Natural killer cell treated with Interleukin-12 subunit alpha and Interleukin-12 subunit beta and Interleukin-15 and Interleukin-18, amount 100 ng/mL, for 72 hours (primary cell): ENCODE measurements around the gene SUPT16H. TPM values are rescaled to one million over a fixed set of nuclear protein-coding genes. Genes with fewer than 3 reads are reported as not detected.
"Not testable (repeated sequence)": the region's sequence is repeated elsewhere in the genome, so short reads cannot be mapped to it uniquely, and the experiment has no call there.

Source experiments
- ATAC-seq, 2 donors: fragments of 150-1000 bp; cut with Tn5 transposase in 1 of 2; sonication (Bioruptor Pico), chemical (Tn5 transposase) in 1 of 2; 2 replicates each; pipeline ENCODE4 v1.10.0; 2021
- DNase-seq: peaks from one replicate; pipeline ENCODE4 v3.0.0; 2022; ENCODE audit warnings: low spot score
- H3K27ac Mint-ChIP-seq, 2 donors: 1 replicate in 1 of 2; 2 replicates in 1 of 2; pipeline ENCODE4 v1.8.0; 2022; ENCODE audit warnings: mixed read lengths in 2 of 2, mild to moderate bottlenecking in 1 of 2, moderate library complexity in 1 of 2
- H3K27me3 Mint-ChIP-seq, 2 donors: 1 replicate in 1 of 2; 2 replicates in 1 of 2; pipeline ENCODE4 v1.8.0; 2022; ENCODE audit warnings: mixed read lengths in 2 of 2
- H3K36me3 Mint-ChIP-seq: one replicate; pipeline ENCODE4 v1.8.0; 2022; ENCODE audit warnings: mixed read lengths
- H3K4me1 Mint-ChIP-seq, 2 donors: 1 replicate in 1 of 2; 2 replicates in 1 of 2; pipeline ENCODE4 v1.8.0; 2022; ENCODE audit warnings: low read depth in 2 of 2, mixed read lengths in 2 of 2, mild to moderate bottlenecking in 1 of 2
- H3K4me3 Mint-ChIP-seq: one replicate; pipeline ENCODE4 v1.8.0; 2022; ENCODE audit warnings: mixed read lengths
- H3K9me3 Mint-ChIP-seq: 2 replicates; pipeline ENCODE4 v1.8.0; 2022; ENCODE audit warnings: mixed read lengths
- total RNA-seq, 2 donors: library from RNA; stranded (reverse); gene quantifications; one replicate each; pipeline ENCODE4 v1.2.3, GENCODE V29; 2022

SUPT16H gene
- total RNA-seq, 2 donors from 2014 or later, result 105 to 132 TPM

DNA sequence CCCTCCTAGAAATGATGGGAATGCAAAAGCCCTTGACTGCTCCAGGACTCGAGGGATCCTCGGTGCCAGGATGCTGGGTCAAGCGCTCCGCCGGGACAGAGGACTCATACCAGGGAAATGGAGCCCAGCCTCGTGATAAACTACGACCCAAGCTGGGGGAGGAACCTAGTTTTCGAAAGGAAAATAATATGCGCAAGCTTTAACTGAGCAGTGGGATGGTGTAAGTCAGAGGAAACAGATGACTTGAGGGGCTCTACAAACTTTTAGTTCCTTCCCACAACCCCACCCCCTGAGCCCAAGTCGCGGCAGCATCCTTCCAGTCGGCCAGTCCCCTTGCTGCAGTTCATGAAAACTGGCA is 654 bp upstream of the SUPT16H start:
- ATAC-seq (peak in 1 of 2 donors; percentile 49), DNase-seq (no peak)
- H3K9me3 Mint-ChIP-seq, result no peaks in the 10 kb centered on the region
- H3K4me3 Mint-ChIP-seq, result peak overlapping the region; percentile 97
- peak overlapping the region; percentile 94 to 99 for H3K27ac Mint-ChIP-seq
- no peaks in the 10 kb centered on the region for H3K27me3 Mint-ChIP-seq
- peaks cover 9% of the 10 kb centered on the region for H3K36me3 Mint-ChIP-seq
- peaks cover 20 to 26% of the 10 kb centered on the region in 2 donors for H3K4me1 Mint-ChIP-seq

- peaks cover 9% of the 10 kb centered on the region for H3K36me3 Mint-ChIP-seq
- no peaks in the 10 kb centered on the region for H3K27me3 Mint-ChIP-seq
- peak overlapping the region; percentile 97 for H3K4me3 Mint-ChIP-seq
- H3K27ac Mint-ChIP-seq, result peak overlapping the region; percentile 94 to 99
- DNase-seq, result peak; percentile 75
- H3K9me3 Mint-ChIP-seq, result no peaks in the 10 kb centered on the region
- peaks cover 20 to 26% of the 10 kb centered on the region in 2 donors for H3K4me1 Mint-ChIP-seq
- ATAC-seq, result peak; percentile 66 to 69
Observed at GRCh38 chr14:21382886-21383847, 652 bp downstream of the SUPT16H start.

DNA sequence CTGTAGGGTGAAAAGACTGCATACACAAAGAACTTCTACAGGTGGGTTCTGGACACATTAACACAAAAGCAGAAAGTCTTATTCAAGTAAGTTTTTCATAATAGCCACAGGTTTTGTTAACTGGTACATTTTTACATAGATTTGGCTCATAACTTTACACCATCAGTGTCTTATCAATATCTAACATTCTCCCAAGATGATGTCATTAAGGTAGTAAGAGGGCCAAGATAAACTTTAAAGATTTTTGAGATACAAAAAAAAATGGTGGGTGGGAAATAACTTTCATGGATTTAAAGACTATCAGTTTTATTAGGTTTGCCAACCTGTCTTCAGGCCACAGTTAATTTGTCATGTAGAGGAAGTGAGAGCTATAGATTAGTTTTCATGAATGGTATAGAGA is 1.7 kb downstream of the SUPT16H start:
- H3K9me3 Mint-ChIP-seq, result no peaks in the 10 kb centered on the region
- H3K4me1 Mint-ChIP-seq, result peaks cover 20 to 26% of the 10 kb centered on the region in 2 donors
- no peak for ATAC-seq

DNA sequence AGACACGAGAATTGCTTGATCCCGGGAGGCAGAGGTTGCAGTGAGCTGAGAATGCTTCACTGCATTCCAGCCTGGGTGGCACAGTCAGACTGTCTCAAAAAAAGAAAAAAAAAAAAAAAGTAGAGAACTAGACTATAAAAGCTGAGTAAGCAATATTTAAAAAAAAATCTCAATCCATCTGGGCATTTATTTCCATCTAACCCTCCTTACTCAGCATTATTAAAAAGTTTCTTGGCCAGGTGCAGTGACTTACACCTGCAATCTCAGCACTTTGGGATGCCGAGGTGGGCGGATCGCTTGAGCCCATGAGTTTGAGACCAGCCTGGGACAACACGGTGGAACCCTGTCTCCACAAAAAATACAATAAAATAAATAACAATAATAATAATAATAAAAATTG is 4.5 kb downstream of the SUPT16H start:
- Mint-ChIP-seq H3K4me1 (peaks cover 15 to 16% of the 10 kb centered on the region in 2 donors), H3K4me3 (no peak overlapping the region), H3K27ac (no peak overlapping the region)

More for the DNA sequence above, 1.7 kb downstream of the SUPT16H start:
- Mint-ChIP-seq H3K4me3 (peak overlapping the region; percentile 97), H3K27ac (peak overlapping the region; percentile 94 to 99), H3K27me3 (no peaks in the 10 kb centered on the region), H3K36me3 (peaks cover 9% of the 10 kb centered on the region)
- DNase-seq, result no peak

DNA sequence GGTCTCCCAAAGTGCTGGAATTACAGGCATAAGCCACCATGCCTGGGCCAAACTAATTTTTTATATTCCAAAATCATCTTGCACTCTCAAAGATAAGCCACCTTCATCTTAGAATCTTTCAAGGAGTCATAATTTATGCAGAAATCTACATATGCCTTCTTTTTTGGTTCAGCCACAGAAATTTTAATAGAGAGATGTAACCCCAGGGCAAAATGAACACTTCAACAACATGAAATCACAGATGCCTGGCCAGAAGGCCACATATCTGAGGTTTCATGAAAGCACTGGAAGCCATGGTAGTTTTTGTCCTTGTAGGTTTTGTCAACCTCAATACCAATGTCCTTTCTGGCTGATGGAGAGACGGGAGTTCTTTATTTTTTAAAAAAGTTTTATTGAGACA is 9.8 kb downstream of the SUPT16H start:
- H3K27me3 Mint-ChIP-seq, result no peaks in the 10 kb centered on the region
- H3K27ac Mint-ChIP-seq, result no peak overlapping the region
- H3K4me3 Mint-ChIP-seq, result no peak overlapping the region
- peaks cover 7 to 10% of the 10 kb centered on the region in 2 donors for H3K4me1 Mint-ChIP-seq
- DNase-seq (no peak), ATAC-seq (no peak)
- H3K36me3 Mint-ChIP-seq, result peaks cover 17% of the 10 kb centered on the region
- H3K9me3 Mint-ChIP-seq, result no peaks in the 10 kb centered on the region

More for the DNA sequence above, 4.5 kb downstream of the SUPT16H start:
- Mint-ChIP-seq H3K27me3 (no peaks in the 10 kb centered on the region), H3K36me3 (peaks cover 9% of the 10 kb centered on the region), H3K9me3 (no peaks in the 10 kb centered on the region)
- DNase-seq (no peak), ATAC-seq (no peak)

GRCh38 chr14:21372814-21373213 is 11.0 kb downstream of the SUPT16H start:
- peaks cover 7 to 10% of the 10 kb centered on the region in 2 donors for H3K4me1 Mint-ChIP-seq
- not testable (repeated sequence) for ATAC-seq, H3K27ac Mint-ChIP-seq, DNase-seq, H3K9me3 Mint-ChIP-seq, H3K27me3 Mint-ChIP-seq, H3K4me3 Mint-ChIP-seq
- H3K36me3 Mint-ChIP-seq, result peaks cover 29% of the 10 kb centered on the region

DNA sequence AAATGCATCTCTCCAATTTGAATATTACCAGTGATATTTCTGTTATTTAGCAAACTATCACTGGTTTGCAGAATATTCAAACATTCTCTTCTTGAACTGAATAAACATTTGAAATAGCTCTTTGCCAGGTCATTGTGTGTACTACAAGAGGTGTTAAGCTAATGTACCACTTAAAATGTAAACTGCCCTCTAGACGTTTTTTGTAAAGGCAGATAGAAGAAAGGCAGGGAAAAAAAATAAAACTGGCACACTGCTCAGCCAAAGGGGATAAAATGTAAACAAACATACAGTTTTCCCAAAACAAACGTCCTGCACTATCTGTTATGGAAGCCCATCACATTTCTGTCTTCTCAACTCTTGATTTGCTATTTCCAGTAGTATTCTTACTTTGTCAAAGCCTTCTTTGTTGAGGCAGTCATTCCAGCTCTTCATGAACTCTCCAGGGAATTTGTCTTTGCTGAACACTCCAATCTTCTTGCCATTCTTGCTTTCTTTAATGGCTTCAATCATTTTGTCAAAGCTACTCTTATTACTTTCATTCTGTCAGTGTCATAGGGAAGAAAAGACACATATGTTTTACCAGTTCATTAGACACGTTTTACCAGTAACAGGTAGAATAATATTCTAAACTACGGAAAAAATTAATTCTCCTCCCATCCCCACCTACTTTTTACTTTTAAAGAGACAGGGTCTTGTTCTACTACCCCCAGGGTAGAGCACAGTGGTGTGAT is 13.7 kb downstream of the SUPT16H start:
- no peak overlapping the region for H3K27ac Mint-ChIP-seq
- ATAC-seq (no peak), DNase-seq (no peak)
- H3K9me3 Mint-ChIP-seq, result no peaks in the 10 kb centered on the region
- peaks cover 38% of the 10 kb centered on the region for H3K36me3 Mint-ChIP-seq
- H3K27me3 Mint-ChIP-seq, result no peaks in the 10 kb centered on the region
- H3K4me1 Mint-ChIP-seq, result peaks cover 8 to 10% of the 10 kb centered on the region in 2 donors
- H3K4me3 Mint-ChIP-seq, result no peak overlapping the region

DNA sequence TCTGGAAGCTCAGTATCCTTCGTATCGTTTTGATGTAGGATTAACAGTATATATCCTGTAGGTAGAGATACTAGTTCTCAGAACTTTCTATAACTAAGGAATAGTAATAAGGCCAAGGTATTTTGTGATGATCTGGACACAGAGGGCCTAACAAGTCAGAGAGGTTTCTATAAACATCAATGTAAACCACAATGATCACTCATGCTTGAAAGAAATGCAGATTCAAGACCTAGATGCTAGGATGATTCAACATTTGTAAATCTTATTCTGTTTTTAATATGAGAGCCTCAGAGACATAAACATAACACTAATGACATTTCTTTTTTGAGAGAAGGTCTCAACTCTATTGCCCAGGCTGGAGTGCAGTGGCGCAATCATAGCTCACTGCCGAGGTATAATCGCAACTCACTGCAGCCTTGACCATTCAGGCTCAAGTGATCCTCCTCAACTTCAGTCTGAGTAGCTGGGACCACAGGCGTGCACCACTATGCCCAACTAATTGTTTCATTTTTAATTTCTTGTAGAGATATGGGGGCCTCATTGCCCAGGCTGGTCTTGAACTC is 16.2 kb downstream of the SUPT16H start:
- ATAC-seq (no peak), DNase-seq (no peak)
- Mint-ChIP-seq H3K4me1 (peaks cover 10% of the 10 kb centered on the region in 2 donors), H3K9me3 (no peaks in the 10 kb centered on the region), H3K27me3 (no peaks in the 10 kb centered on the region), H3K4me3 (no peak overlapping the region), H3K27ac (no peak overlapping the region), H3K36me3 (peaks cover 49% of the 10 kb centered on the region)

- ATAC-seq, result no peak
- Mint-ChIP-seq H3K36me3 (peaks cover 60% of the 10 kb centered on the region), H3K27me3 (no peaks in the 10 kb centered on the region), H3K9me3 (no peaks in the 10 kb centered on the region), H3K4me3 (no peak overlapping the region), H3K27ac (no peak overlapping the region), H3K4me1 (peaks cover 0 to 6% of the 10 kb centered on the region in 2 donors)
- DNase-seq, result no peak
Observed at GRCh38 chr14:21356511-21356910, 27.3 kb downstream of the SUPT16H start.

GRCh38 chr14:21352587-21352986 is 31.2 kb downstream of the SUPT16H start:
- Mint-ChIP-seq H3K4me3 (no peak overlapping the region), H3K36me3 (peaks cover 44% of the 10 kb centered on the region), H3K9me3 (no peaks in the 10 kb centered on the region), H3K27ac (peak overlapping the region in 1 of 2 donors; percentile 44), H3K27me3 (no peaks in the 10 kb centered on the region), H3K4me1 (peaks cover 0 to 6% of the 10 kb centered on the region in 2 donors)
- no peak for ATAC-seq
- DNase-seq, result no peak

GRCh38 chr14:21350539-21350938 is 33.3 kb downstream of the SUPT16H start:
- DNase-seq, result no peak
- Mint-ChIP-seq H3K9me3 (no peaks in the 10 kb centered on the region), H3K4me1 (peaks cover 0 to 2% of the 10 kb centered on the region in 2 donors), H3K27ac (peak overlapping the region in 1 of 2 donors; percentile 3), H3K27me3 (no peaks in the 10 kb centered on the region), H3K4me3 (no peak overlapping the region), H3K36me3 (peaks cover 37% of the 10 kb centered on the region)
- ATAC-seq, result no peak

DNA sequence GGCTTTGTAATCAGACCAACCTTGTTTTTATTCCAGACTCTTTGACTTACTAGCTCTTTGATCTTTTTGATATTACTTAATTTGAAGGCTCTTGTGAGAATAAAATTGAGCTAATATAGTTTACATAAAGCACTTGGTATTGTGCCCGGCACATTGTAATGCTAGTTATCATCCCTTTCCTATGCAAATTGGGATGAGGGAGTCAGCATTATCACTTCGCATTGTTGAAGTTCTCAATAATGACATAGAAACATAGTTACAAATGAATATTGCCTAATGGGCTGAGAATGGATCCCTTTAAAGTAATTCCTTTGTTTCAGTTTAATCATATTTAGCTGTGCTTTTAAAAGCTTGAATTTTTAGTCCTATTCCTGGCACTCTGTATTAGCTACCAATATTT is 36.6 kb downstream of the SUPT16H start:
- no peak overlapping the region for H3K4me3 Mint-ChIP-seq

GRCh38 chr14:21346532-21347135 is 37.2 kb downstream of the SUPT16H start:
- H3K4me3 Mint-ChIP-seq, result no peak overlapping the region
- H3K4me1 Mint-ChIP-seq, result no peaks in the 10 kb centered on the region
- no peaks in the 10 kb centered on the region for H3K9me3 Mint-ChIP-seq
- no peaks in the 10 kb centered on the region for H3K27me3 Mint-ChIP-seq
- ATAC-seq (no peak), DNase-seq (no peak)
- no peak overlapping the region for H3K27ac Mint-ChIP-seq
- peaks cover 7% of the 10 kb centered on the region for H3K36me3 Mint-ChIP-seq

More for the DNA sequence above, 36.6 kb downstream of the SUPT16H start:
- Mint-ChIP-seq H3K27ac (no peak overlapping the region), H3K9me3 (no peaks in the 10 kb centered on the region), H3K36me3 (peaks cover 13% of the 10 kb centered on the region), H3K4me1 (no peaks in the 10 kb centered on the region), H3K27me3 (no peaks in the 10 kb centered on the region)
- no peak for ATAC-seq
- no peak for DNase-seq
